Body of pancreas (tissue), 4 donors: ENCODE results near the gene GORASP1. TPM values are rescaled to one million over a fixed set of nuclear protein-coding genes. Genes with fewer than 3 reads are reported as not detected.

ENCODE experiments used
- ATAC-seq: fragments of 150-250 bp; one replicate; pipeline ENCODE4 v1.9.1; 2016
- DNase-seq, 4 donors: peaks; one replicate each; pipeline ENCODE4 v3.0.0-alpha.2; 2019
- H3K27ac ChIP-seq, 4 donors: fragments of 200-600 bp; sonication (generic); 1 replicate in 3 of 4; 2 replicates in 1 of 4; pipeline versions ENCODE4 v1.5.1 to v1.6.1; 2016 to 2019; ENCODE audit warnings: mild to moderate bottlenecking in 1 of 4, mixed read lengths in 1 of 4, moderate library complexity in 1 of 4
- H3K27me3 ChIP-seq, 2 donors: fragments of 200-600 bp; sonication (generic); one replicate each; pipeline ENCODE4 v1.6.0; 2016; ENCODE audit warnings: mild to moderate bottlenecking in 1 of 2
- H3K36me3 ChIP-seq, 2 donors: fragments of 200-600 bp; sonication (generic); replicated peaks in 1 of 2; 2 replicates each; pipeline ENCODE4 v1.5.1; 2016; ENCODE audit warnings: low read depth in 2 of 2; ENCODE audit not compliant: insufficient read depth in 1 of 2
- H3K4me1 ChIP-seq: fragments of 200-600 bp; sonication (generic); one replicate; pipeline ENCODE4 v1.6.0; 2016
- H3K4me3 ChIP-seq, 2 donors: fragments of 200-600 bp; sonication (generic); 1 replicate in 1 of 2; 2 replicates in 1 of 2; pipeline ENCODE4 v1.5.1; 2016 to 2019
- H3K9me3 ChIP-seq, 3 donors: fragments of 200-600 bp; sonication (generic); 1 replicate in 2 of 3; 2 replicates in 1 of 3; pipeline ENCODE4 v1.5.1; 2016
- CTCF ChIP-seq, 7 experiments: fragments of 450-650 bp in 4 of 7; fragments of 200-600 bp in 3 of 7; sonication (generic) in 3 of 7; IDR thresholded peaks; one replicate each; pipeline ENCODE4 v1.5.1; 2016 to 2019; ENCODE audit warnings: antibody characterized with exemption in 7 of 7
- POLR2A ChIP-seq, 3 donors: fragments of 450-650 bp; IDR thresholded peaks; one replicate each; pipeline ENCODE4 v1.6.1; 2016; ENCODE audit warnings: antibody characterized with exemption in 3 of 3, mild to moderate bottlenecking in 2 of 3
- WGBS, 2 donors: methylation state at CpG; one replicate each; pipeline ENCODE4 v1.1.5; 2017; 5-methylcytosine and 5-hydroxymethylcytosine counted together
- intact Hi-C: fragments of 100-400 bp; cut with DNase I; formaldehyde crosslinking; loops from one replicate; pipeline ENCODE4 v1.15.1; 2023
- total RNA-seq, 2 donors: library from RNA; depleted of rRNA; stranded (reverse); fragments of >200 nt; gene quantifications; one replicate each; pipeline ENCODE4 v1.1.0, GENCODE V29; 2016

Gene GORASP1
- total RNA-seq, 2 donors from 2014 or later, result 38.4 to 53.1 TPM

GRCh38 chr3:39126532-39127071 is 19.2 kb upstream of the GORASP1 start:
- intact Hi-C loops, result no loop called here
- DNase-seq (peak; percentile 56 to 73 (median 68)), ATAC-seq (peak; percentile 66)
- Histone ChIP-seq H3K36me3 (no peaks in the 10 kb centered on the region), H3K9me3 (no peaks in the 10 kb centered on the region), H3K27ac (peak overlapping the region; percentile 73 to 89 (median 76)), H3K27me3 (no peaks in the 10 kb centered on the region), H3K4me3 (no peak overlapping the region), H3K4me1 (peaks cover 42% of the 10 kb centered on the region)
- no peak for TF ChIP-seq POLR2A (IDR thresholded peaks at IDR 0.05)
- peak; percentile 38 to 84 (median 62) for TF ChIP-seq CTCF (IDR thresholded peaks at IDR 0.05)
- 31 to 52% methylated on average over 5 to 6 of the region's 6 CpGs for WGBS, 2 donors

GRCh38 chr3:39125841-39126500 is 18.5 kb upstream of the GORASP1 start:
- Histone ChIP-seq H3K9me3 (no peaks in the 10 kb centered on the region), H3K4me3 (no peak overlapping the region), H3K36me3 (no peaks in the 10 kb centered on the region), H3K27me3 (no peaks in the 10 kb centered on the region), H3K27ac (peak overlapping the region; percentile 73 to 89 (median 76)), H3K4me1 (peaks cover 39% of the 10 kb centered on the region)
- intact Hi-C loops, result no loop called here
- WGBS, 2 donors, result 40 to 43% methylated on average over 12 of the region's 12 CpGs
- ATAC-seq, result peak; percentile 81
- peak in 1 of 4 donors; percentile 52 for DNase-seq
- TF ChIP-seq CTCF (IDR thresholded peaks at IDR 0.05) (no peak), POLR2A (IDR thresholded peaks at IDR 0.05) (peak in 1 of 3 donors; percentile 15)

GRCh38 chr3:39124876-39125840 is 17.7 kb upstream of the GORASP1 start:
- intact Hi-C loops, result no loop called here
- H3K36me3 ChIP-seq, result no peaks in the 10 kb centered on the region
- peak; percentile 52 to 73 (median 64) for DNase-seq
- no peak overlapping the region for H3K4me3 ChIP-seq
- H3K27me3 ChIP-seq, result no peaks in the 10 kb centered on the region
- WGBS, 2 donors, result 48 to 50% methylated on average over 5 of the region's 5 CpGs
- TF ChIP-seq POLR2A (IDR thresholded peaks at IDR 0.05), result no peak
- peak; percentile 8 to 71 (median 64) for TF ChIP-seq CTCF (IDR thresholded peaks at IDR 0.05)
- H3K4me1 ChIP-seq, result peaks cover 31% of the 10 kb centered on the region
- H3K9me3 ChIP-seq, result no peaks in the 10 kb centered on the region
- peak; percentile 65 for ATAC-seq
- peak overlapping the region; percentile 73 to 89 (median 76) for H3K27ac ChIP-seq

GRCh38 chr3:39122813-39123212 is 15.4 kb upstream of the GORASP1 start:
- no peaks in the 10 kb centered on the region for H3K9me3 ChIP-seq
- H3K4me1 ChIP-seq, result peaks cover 30% of the 10 kb centered on the region
- no peak overlapping the region for H3K4me3 ChIP-seq
- H3K27ac ChIP-seq, result no peak overlapping the region
- WGBS, 2 donors, result 80 to 86% methylated on average over 1 of the region's 1 CpG
- intact Hi-C loops, result no loop called here
- TF ChIP-seq CTCF (IDR thresholded peaks at IDR 0.05), result no peak
- no peak for TF ChIP-seq POLR2A (IDR thresholded peaks at IDR 0.05)
- DNase-seq, result no peak
- no peaks in the 10 kb centered on the region for H3K27me3 ChIP-seq
- H3K36me3 ChIP-seq, result no peaks in the 10 kb centered on the region
- no peak for ATAC-seq
